Cardiac muscle cell (in vitro differentiated cells and primary cell): Measurements from ENCODE around the gene ZNF418. TPM values are rescaled to one million over a fixed set of nuclear protein-coding genes. Genes with fewer than 3 reads are reported as not detected.
A peak's percentile ranks its signal among the peaks of the same experiment; 100 is the strongest.

Experiments
- DNase-seq, 2 donors: peaks; one replicate each; pipeline versions ENCODE4 v3.0.0 to v3.0.0-alpha.2; 2010 to 2017; ENCODE audit warnings: low read depth in 1 of 2, low spot score in 1 of 2
- H3K27ac ChIP-seq: fragments of 200-600 bp; sonication (generic); 2 replicates; pipeline ENCODE4 v1.5.1; 2016
- H3K27me3 ChIP-seq: fragments of 200-600 bp; sonication (generic); 2 replicates; pipeline ENCODE4 v1.6.0; 2016; ENCODE audit warnings: control low read depth
- H3K36me3 ChIP-seq: fragments of 200-600 bp; sonication (generic); 2 replicates; pipeline ENCODE4 v1.5.1; 2016; ENCODE audit warnings: control low read depth
- H3K4me1 ChIP-seq: fragments of 200-600 bp; sonication (generic); 2 replicates; pipeline ENCODE4 v1.8.1; 2017; ENCODE audit warnings: low read depth, mild to moderate bottlenecking, mixed run types
- H3K4me3 ChIP-seq: fragments of 200-600 bp; sonication (generic); 2 replicates; pipeline ENCODE4 v1.5.1; 2016; ENCODE audit warnings: mild to moderate bottlenecking
- H3K9me3 ChIP-seq: fragments of 200-600 bp; sonication (generic); 2 replicates; pipeline ENCODE4 v1.5.1; 2017; ENCODE audit warnings: low read depth, mild to moderate bottlenecking, control low read depth
- CTCF ChIP-seq: IDR thresholded peaks from 2 replicates; pipeline ENCODE4 v1.5.1; 2012; ENCODE audit warnings: low read depth, mild to moderate bottlenecking, low read length
- polyA plus RNA-seq: library from polyadenylated mRNA; unstranded; fragments of >200 nt; fragmentation: Nextera tagmentation; extraction: Ambion mirVana; gene quantifications from 2 replicates; pipeline ENCODE4 v1.2.1, GENCODE V29; 2016
- total RNA-seq: library from RNA; depleted of rRNA; stranded (reverse); fragments of >200 nt; gene quantifications from 2 replicates; pipeline ENCODE4 v1.2.3, GENCODE V29; 2016

ZNF418 gene
- total RNA-seq = 14.6 and 19.7 TPM in 2 replicates
- polyA plus RNA-seq = 6.1 and 13.8 TPM in 2 replicates

DNA sequence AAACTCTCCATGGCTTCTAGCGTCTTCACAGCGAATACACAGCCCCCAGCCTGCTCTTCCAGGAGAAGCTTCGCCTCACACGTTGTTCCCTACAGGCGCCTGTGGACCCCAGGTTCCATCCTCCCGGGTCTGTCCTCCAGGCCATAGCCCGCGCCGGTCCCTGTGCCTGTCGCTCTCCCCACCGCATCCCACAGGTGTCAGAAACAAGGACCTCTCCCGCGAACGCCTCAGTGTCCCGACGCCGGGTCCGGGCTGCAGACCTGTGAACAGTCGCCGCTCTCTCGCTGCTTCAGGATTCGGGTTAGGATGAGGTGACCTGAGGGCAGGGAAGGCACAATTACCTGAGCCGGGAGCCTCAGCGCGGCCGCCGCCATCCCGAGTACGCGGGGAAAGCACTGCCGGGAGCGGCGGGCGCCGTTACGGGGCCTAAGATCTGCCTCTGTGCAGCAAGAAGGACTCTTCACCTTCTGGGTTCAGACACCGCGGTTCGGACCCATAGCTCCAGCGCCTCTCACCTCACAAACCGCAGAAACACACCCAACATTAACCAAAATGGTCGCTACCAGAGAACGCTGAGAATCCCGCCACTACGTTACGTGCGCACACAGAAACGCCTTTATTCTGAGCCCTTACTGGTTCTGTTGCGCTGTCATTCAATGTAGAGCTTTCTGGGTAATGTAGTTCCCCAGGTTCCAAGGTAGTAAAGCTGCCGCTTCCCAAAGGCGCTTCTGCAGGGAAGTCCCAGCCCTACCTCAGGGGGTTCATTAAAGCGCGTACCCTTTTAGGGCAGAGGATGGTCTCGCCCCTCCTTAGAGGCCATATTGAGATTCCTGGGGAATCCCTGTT lies at the start of gene ZNF418:
ZNF418 (minus strand) TSS at position 583 of the 846 bp plus-strand sequence. CDS start 1,580 bp downstream, outside the sequence.
- Histone ChIP-seq H3K27me3 (no peaks in the 10 kb centered on the region), H3K9me3 (no peaks in the 10 kb centered on the region), H3K27ac (peak within 1 kb of the TSS; percentile 75), H3K4me3 (peak within 1 kb of the TSS; percentile 68), H3K4me1 (no peaks in the 10 kb centered on the region), H3K36me3 (no peaks in the 10 kb centered on the region)
- TF ChIP-seq CTCF = no peak
- DNase-seq = peak; percentile 89

DNA sequence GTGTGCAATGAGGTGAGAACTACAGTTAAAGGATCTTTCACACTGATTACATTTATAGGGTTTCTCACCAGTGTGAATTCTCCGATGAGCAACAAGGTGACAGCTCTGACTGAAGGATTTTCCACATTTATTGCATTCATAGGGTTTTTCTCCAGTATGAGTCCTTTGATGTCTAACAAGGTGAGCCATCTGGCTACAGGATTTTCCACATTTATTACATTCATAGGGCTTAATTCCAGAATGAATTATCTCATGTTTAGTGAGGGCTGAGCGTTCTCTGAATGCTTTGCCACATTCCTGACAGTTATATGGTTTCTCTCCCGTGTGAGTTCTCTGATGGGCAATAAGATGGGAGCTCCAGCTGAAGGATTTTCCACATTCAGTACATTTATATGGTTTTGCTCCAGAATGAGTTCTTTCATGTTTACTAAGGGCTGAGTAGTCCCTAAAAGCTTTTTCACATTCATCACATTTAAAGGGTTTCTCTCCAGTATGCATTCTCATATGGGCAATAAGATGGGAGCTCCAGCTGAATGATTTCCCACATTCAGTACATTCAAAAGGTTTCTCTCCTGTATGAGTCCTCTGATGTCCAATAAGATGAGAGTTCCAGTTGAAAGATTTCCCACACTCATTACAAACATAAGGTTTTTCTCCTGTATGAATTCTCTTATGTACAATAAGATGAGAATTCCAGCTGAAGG lies 43.5 kb upstream of the ZNF418 start:
- Histone ChIP-seq H3K27ac (no peak overlapping the region), H3K36me3 (peaks cover 59% of the 10 kb centered on the region), H3K27me3 (no peaks in the 10 kb centered on the region), H3K4me1 (no peaks in the 10 kb centered on the region), H3K4me3 (no peak overlapping the region), H3K9me3 (peaks cover 22% of the 10 kb centered on the region)
- TF ChIP-seq CTCF = no peak
- DNase-seq = no peak

DNA sequence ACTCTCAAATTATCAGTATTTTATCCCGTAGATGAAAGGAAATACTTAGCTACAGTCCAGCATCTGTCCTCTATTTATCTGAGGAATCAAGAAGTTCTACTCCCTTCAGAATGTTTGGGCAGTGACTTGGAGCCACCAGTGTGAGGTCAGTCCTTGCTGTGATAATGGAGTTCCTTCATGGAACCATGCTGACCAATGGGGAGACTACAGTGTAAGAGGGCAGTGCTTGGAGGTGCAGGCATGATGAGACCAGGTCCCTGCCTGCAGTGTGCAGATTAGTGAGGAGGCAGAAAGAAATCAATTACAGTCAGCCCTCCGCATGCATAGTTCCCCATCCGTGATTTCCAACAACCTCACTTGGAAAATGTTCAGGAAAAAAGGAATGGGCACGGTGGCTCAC lies 39.2 kb upstream of the ZNF418 start, which contains the start of gene C19orf18:
C19orf18 (minus strand) TSS at position 101 of the 400 bp plus-strand sequence. CDS start 102 bp downstream, outside the sequence.
- no peak within 1 kb of the TSS for H3K4me3 ChIP-seq
- H3K27me3 ChIP-seq = no peaks in the 10 kb centered on the region
- peaks cover 20% of the 10 kb centered on the region for H3K36me3 ChIP-seq
- H3K9me3 ChIP-seq = peaks cover 12% of the 10 kb centered on the region
- no peak within 1 kb of the TSS for H3K27ac ChIP-seq
- no peak for TF ChIP-seq CTCF
- DNase-seq = no peak
- no peaks in the 10 kb centered on the region for H3K4me1 ChIP-seq

DNA sequence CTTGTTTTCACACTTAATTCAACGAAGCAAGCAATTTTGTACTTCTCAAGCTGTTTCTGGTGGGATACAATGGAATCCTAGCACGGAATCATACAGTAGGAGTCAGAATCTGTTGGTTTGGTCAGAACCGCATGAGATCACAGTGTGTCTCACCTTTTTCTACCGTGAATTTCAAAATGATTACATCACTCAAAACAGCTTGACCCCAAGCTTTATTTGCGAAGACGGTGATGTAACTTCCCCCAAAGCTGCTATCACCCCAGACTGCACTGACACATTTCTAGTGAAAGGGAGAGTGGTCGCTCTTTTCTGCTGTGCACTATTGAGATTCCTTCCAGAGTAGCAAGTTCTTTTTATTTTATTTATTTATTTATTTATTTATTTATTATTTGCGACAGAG lies 29.6 kb upstream of the ZNF418 start:
- no peak for TF ChIP-seq CTCF
- H3K27ac ChIP-seq = no peak overlapping the region

DNA sequence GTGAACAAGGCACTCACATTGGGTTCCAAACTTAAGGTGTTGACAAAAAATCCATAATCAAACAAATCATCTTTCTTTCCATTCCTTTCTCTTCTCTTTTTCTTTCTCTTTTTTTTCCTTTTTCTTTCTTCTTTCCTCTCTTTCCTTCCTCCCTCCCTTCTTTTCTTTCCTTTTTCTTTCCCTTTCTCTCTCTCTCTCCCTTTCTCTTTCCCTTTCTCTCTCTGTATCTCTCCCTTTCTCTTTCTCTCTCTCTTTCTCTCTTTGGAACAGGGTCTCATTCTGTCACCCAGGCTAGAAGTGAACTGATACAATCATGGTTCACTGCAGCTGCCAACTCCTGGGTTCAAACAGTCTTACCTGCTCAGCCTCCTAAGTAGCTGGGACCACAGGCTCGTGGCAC lies 26.6 kb upstream of the ZNF418 start:
- no peaks in the 10 kb centered on the region for H3K9me3 ChIP-seq
- no peak for DNase-seq
- TF ChIP-seq CTCF = no peak
- H3K4me1 ChIP-seq = no peaks in the 10 kb centered on the region
- no peaks in the 10 kb centered on the region for H3K36me3 ChIP-seq
- no peak overlapping the region for H3K4me3 ChIP-seq
- H3K27me3 ChIP-seq = no peaks in the 10 kb centered on the region
- H3K27ac ChIP-seq = no peak overlapping the region

More for the DNA sequence above, 29.6 kb upstream of the ZNF418 start:
- H3K36me3 ChIP-seq = no peaks in the 10 kb centered on the region
- no peak overlapping the region for H3K4me3 ChIP-seq
- no peaks in the 10 kb centered on the region for H3K27me3 ChIP-seq
- no peaks in the 10 kb centered on the region for H3K9me3 ChIP-seq
- DNase-seq = no peak
- no peaks in the 10 kb centered on the region for H3K4me1 ChIP-seq
